Measurements from ENCODE around the gene ACTG1.

The ACTG1 gene

GRCh38 chr17:81460856-81461460, 51.6 kb downstream of the ACTG1 start:
- no peak for DNase-seq

Data from NCI-H187 (cell line).